AG09319 (cell line): ENCODE measurements around the gene KIF4B.
"Not testable (repeated sequence)": the region's sequence is repeated elsewhere in the genome, so short reads cannot be mapped to it uniquely, and the experiment has no call there.

ENCODE experiments used
- DNase-seq: peaks from one replicate; pipeline ENCODE4 v3.0.0-alpha.2; 2010; ENCODE audit warnings: low read depth; ENCODE audit errors: extremely low read depth
- TF ChIP-seq, protein P1 (sequence below): IDR thresholded peaks from 2 replicates; pipeline ENCODE4 v1.5.1; 2011; ENCODE audit warnings: low read depth, mild to moderate bottlenecking, inconsistent platforms, low read length, moderate library complexity

Gene KIF4B

DNA sequence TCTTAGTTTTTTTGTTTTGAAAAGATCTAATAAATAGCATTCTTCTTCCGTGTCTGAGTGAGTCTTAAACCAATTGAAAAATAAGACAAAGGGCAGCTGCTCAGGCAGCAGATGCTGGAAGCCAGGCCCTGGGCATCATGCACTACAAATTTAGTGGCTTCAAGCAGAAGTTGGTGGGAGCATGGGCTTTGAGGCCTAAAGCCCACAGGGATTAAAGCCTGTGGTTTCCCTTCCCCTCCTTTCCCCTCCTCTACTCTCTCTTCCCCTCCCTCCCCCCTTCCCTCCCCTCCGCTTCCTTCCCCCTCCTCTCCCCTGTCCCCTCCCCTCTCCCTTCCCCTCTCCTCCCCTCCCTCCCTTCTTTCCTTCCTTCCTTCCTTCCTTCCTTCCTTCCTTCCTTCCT, 20.1 kb upstream of the KIF4B start:
- TF ChIP-seq, protein P1, sequence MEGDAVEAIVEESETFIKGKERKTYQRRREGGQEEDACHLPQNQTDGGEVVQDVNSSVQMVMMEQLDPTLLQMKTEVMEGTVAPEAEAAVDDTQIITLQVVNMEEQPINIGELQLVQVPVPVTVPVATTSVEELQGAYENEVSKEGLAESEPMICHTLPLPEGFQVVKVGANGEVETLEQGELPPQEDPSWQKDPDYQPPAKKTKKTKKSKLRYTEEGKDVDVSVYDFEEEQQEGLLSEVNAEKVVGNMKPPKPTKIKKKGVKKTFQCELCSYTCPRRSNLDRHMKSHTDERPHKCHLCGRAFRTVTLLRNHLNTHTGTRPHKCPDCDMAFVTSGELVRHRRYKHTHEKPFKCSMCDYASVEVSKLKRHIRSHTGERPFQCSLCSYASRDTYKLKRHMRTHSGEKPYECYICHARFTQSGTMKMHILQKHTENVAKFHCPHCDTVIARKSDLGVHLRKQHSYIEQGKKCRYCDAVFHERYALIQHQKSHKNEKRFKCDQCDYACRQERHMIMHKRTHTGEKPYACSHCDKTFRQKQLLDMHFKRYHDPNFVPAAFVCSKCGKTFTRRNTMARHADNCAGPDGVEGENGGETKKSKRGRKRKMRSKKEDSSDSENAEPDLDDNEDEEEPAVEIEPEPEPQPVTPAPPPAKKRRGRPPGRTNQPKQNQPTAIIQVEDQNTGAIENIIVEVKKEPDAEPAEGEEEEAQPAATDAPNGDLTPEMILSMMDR: no peak
- no peak for DNase-seq

GRCh38 chr5:154995679-154996078, 17.9 kb upstream of the KIF4B start:
- DNase-seq: no peak
- TF ChIP-seq, protein P1: no peak

DNA sequence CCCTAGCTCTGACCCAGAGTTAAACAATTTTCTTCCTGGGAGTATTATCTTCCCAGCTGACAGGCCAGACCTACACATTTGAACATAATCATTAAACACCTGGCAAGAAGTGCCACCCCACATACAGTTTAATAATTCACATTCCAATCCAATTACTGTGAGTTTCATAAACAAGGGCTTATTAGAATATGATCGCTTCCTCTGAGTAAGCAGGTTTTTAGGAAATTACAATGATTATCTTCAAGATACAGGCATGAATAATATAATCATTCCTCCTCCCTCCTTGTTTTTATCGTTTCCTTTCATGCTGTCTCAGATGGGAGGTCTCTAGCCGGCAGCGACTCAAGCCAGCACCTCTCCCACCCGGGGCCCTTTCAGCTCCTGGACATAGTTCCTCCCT, 15.8 kb upstream of the KIF4B start:
- no peak for DNase-seq
- TF ChIP-seq, protein P1: no peak

- DNase-seq: no peak
- TF ChIP-seq, protein P1: no peak
Observed at GRCh38 chr5:154999865-155000264, 13.7 kb upstream of the KIF4B start.

DNA sequence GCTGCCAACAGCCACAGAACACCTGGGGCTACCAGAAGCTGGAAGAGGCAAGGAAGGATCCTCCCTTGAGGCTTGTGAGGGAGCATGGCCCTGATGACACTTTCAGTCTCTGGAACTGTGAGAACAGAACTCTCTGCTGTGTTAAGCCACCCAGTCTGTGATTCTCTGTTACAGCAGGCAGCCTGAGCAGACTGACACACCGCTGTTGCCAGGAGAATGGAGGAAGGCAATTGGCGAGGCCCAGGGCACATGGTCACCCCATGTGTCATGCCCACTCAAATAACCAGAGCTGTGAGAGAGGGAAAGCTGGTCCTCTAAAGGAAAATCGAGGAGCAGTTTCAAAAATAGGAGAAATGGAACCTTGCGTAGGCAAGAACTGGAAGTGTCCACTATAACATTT, 12.0 kb upstream of the KIF4B start:
- DNase-seq: no peak
- TF ChIP-seq, protein P1: no peak

- not testable (repeated sequence) for DNase-seq
Observed at GRCh38 chr5:155002722-155003121, 10.8 kb upstream of the KIF4B start.

- DNase-seq: no peak
- TF ChIP-seq, protein P1: peak; percentile 28
Observed at GRCh38 chr5:155004138-155004744, 9.3 kb upstream of the KIF4B start.

DNA sequence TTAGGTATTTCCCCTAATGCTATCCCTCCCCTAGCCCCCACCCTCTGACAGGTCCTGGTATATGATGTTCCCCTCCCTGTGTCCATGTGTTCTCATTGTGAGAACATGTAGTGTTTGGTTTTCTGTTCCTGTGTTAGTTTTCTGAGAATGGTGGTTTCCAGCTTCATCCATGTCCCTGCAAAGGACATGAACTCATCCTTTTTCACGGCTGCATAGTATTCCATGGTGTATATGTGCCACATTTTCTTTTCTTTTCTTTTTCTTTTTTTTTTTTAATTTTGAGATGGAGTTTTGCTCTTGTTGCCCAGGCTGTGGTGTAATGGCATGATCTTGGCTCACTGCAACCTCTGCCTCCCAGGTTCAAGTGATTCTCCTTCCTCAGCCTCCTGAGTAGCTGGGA, 7.3 kb upstream of the KIF4B start:
- not testable (repeated sequence) for DNase-seq
